RWPE1 (cell line): Measurements from ENCODE around the gene REXO4.
A peak's percentile ranks its signal among the peaks of the same experiment; 100 is the strongest.

ENCODE experiments used
- CTCF ChIA-PET: fragments of 350-600 bp; sonication (Branson Sonifier 250); formaldehyde crosslinking; extraction: SDS; loops from one replicate; lab custom pipeline; 2021; lab: Yijun Ruan, JAX
- POLR2A ChIA-PET: fragments of 400-600 bp; formaldehyde crosslinking; extraction: SDS; loops from one replicate; lab custom pipeline; 2020; ENCODE audit warnings: antibody characterized with exemption; ENCODE audit not compliant: low non-redundant PET; lab: Yijun Ruan, JAX
- DNase-seq: peaks from one replicate; pipeline ENCODE4 v3.0.0; 2012; ENCODE audit warnings: low spot score
- H3K27ac ChIP-seq: fragments of 450-650 bp; 2 replicates; pipeline ENCODE4 v1.5.1; 2017
- CTCF ChIP-seq: fragments of 450-650 bp; conservative IDR thresholded peaks from 2 replicates; pipeline ENCODE4 v1.5.1; 2017; ENCODE audit warnings: low read depth, mild to moderate bottlenecking

REXO4 gene

GRCh38 chr9:133426011-133426410 is 8.2 kb upstream of the REXO4 start:
- no peak overlapping the region for H3K27ac ChIP-seq
- TF ChIP-seq CTCF = no peak
- no peak for DNase-seq
- ChIA-PET POLR2A (no interaction called here), CTCF (interaction anchor here (0.7 kb wide), 1 partner anchor 15 kb away, joined by 3 read pairs; no protein-coding TSS in a partner anchor)

GRCh38 chr9:133425049-133425632 is 7.3 kb upstream of the REXO4 start:
- CTCF ChIA-PET = interaction anchor here (0.7 kb wide), 1 partner anchor 16 kb away, joined by 3 read pairs; no protein-coding TSS in a partner anchor
- POLR2A ChIA-PET = no interaction called here
- no peak for TF ChIP-seq CTCF
- DNase-seq = no peak
- no peak overlapping the region for H3K27ac ChIP-seq

GRCh38 chr9:133424187-133424586 is 6.4 kb upstream of the REXO4 start:
- no peak for DNase-seq
- H3K27ac ChIP-seq = no peak overlapping the region
- POLR2A ChIA-PET = no interaction called here
- CTCF ChIA-PET = no interaction called here
- no peak for TF ChIP-seq CTCF

GRCh38 chr9:133423216-133423615 is 5.4 kb upstream of the REXO4 start:
- DNase-seq = no peak
- no peak for TF ChIP-seq CTCF
- H3K27ac ChIP-seq = no peak overlapping the region
- CTCF ChIA-PET = interaction anchor here (0.7 kb wide), 1 partner anchor 39 kb away, joined by 5 read pairs; no protein-coding TSS in a partner anchor
- POLR2A ChIA-PET = no interaction called here

- no peak for TF ChIP-seq CTCF
- POLR2A ChIA-PET = no interaction called here
- DNase-seq = no peak
- H3K27ac ChIP-seq = peak within 1 kb of the TSS; percentile 46
- CTCF ChIA-PET = interaction anchor here (0.7 kb wide), 1 partner anchor 486 kb away, joined by 6 read pairs; no protein-coding TSS in a partner anchor
These were observed 4.1 kb upstream of the REXO4 start, which contains the start of gene ADAMTS13 for GRCh38 chr9:133421615-133422542. Gene ADAMTS13, plus strand, starts transcription at chr9:133422367. Its CDS starts 77 bp downstream, at chr9:133422444.

GRCh38 chr9:133420392-133420827 is 2.6 kb upstream of the REXO4 start:
- TF ChIP-seq CTCF = no peak
- H3K27ac ChIP-seq = peak overlapping the region; percentile 88; the same call in 1 of the 2 replicates
- POLR2A ChIA-PET = no interaction called here
- DNase-seq = no peak
- CTCF ChIA-PET = no interaction called here
